ENCODE measurements around the gene APOBEC3A.
"Not testable (repeated sequence)": the region's sequence is repeated elsewhere in the genome, so short reads cannot be mapped to it uniquely, and the experiment has no call there.

The APOBEC3A gene

DNA sequence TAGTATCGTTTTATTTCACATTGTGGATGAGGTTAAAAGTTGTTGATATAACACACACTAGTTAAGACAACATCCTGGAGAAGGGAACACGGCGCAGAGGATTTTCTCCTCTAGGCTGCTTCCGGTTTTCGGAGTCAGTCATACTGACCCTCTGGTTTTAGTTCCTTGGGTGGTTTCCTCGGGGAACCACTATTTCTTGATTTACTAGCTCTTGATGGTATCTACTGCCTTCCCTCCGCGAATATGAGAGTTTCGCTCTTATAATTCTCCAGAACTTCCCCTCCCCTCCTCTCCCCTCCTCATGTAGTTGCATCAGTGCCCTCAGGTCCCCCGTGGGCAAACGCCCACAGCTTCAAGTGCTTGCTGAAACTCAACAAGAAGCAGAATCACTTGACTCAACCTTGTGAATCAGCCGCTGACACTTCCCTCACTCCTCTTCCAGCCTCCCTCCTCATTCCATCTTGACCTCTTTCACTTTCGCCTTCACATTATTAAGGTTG lies 15.9 kb upstream of the APOBEC3A start:
- TF ChIP-seq, protein P1, sequence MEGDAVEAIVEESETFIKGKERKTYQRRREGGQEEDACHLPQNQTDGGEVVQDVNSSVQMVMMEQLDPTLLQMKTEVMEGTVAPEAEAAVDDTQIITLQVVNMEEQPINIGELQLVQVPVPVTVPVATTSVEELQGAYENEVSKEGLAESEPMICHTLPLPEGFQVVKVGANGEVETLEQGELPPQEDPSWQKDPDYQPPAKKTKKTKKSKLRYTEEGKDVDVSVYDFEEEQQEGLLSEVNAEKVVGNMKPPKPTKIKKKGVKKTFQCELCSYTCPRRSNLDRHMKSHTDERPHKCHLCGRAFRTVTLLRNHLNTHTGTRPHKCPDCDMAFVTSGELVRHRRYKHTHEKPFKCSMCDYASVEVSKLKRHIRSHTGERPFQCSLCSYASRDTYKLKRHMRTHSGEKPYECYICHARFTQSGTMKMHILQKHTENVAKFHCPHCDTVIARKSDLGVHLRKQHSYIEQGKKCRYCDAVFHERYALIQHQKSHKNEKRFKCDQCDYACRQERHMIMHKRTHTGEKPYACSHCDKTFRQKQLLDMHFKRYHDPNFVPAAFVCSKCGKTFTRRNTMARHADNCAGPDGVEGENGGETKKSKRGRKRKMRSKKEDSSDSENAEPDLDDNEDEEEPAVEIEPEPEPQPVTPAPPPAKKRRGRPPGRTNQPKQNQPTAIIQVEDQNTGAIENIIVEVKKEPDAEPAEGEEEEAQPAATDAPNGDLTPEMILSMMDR (IDR thresholded peaks at IDR 0.05; ENCODE audit: control insufficient read depth, extremely low read depth, insufficient read depth): no peak
- no peak overlapping the region for H3K4me3 ChIP-seq (ENCODE audit: low read depth, low read length)
- DNase-seq (ENCODE audit: low read depth): no peak

DNA sequence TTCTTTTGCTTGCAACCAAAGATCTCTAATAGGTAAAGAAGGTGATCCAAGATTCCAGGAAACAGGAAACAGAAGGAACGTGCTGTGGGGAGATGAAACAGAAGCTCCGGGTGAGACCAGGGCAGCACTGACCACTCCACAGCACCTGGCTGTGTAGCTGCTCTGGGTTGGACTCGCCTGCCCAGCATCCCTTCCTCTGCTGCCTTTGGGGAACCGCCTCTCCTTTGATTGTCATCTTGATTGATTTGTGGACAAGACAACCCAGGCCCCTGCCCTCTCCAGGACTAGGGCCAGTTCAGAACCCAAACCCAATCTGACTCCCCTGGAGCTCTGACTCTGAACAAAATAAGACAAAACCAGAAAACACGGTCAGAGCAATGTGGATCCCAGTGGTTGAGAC lies 14.7 kb upstream of the APOBEC3A start:
- TF ChIP-seq, protein P1 (IDR thresholded peaks at IDR 0.05; ENCODE audit: control insufficient read depth, extremely low read depth, insufficient read depth): no peak
- no peak for DNase-seq (ENCODE audit: low read depth)
- no peak overlapping the region for H3K4me3 ChIP-seq (ENCODE audit: low read depth, low read length)

DNA sequence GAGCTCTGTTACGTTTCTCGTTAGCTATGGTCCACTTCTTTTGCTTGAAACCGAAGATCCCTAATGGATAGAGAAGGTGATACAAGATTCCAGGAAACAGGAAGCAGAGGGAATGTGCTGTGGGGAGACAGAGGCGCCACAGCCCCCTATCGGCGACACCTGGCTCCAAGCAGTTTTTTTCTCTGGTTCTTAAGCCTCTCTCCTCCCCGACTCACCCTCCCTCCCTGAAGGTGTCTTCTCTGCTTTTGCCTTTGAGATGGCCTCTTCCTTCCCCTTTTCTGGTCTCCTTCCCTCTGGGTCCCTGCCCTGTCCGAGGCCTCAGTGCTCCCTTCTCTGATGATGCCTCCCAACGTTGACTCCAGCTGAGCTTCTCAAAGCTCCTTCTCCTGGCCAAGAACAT lies 14.2 kb upstream of the APOBEC3A start:
- TF ChIP-seq, protein P1 (IDR thresholded peaks at IDR 0.05; ENCODE audit: control insufficient read depth, extremely low read depth, insufficient read depth): no peak
- H3K4me3 ChIP-seq (ENCODE audit: low read depth, low read length): no peak overlapping the region
- DNase-seq (ENCODE audit: low read depth): no peak

DNA sequence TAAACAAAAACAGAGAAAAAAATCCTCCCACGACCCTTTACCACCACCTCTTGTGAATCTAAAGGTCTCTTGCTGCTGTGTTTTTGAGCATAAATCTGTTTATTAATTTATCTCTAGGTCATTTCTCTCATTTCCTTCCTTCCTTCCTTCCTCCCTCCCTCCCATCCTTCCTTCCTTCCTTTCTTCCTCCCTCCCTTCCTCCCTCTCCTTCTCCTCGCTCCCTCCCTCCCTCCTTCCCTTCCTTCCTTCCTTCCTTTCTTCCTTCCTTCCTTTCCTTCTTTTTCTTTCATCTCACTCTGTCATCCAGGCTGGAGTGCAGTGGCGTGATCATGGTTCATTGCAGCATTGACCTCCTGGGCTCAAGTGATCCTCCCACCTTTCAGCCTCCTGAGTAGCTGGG lies 13.5 kb upstream of the APOBEC3A start:
- TF ChIP-seq, protein P1 (IDR thresholded peaks at IDR 0.05; ENCODE audit: control insufficient read depth, extremely low read depth, insufficient read depth): no peak
- H3K4me3 ChIP-seq (ENCODE audit: low read depth, low read length): no peak overlapping the region
- DNase-seq (ENCODE audit: low read depth): no peak

DNA sequence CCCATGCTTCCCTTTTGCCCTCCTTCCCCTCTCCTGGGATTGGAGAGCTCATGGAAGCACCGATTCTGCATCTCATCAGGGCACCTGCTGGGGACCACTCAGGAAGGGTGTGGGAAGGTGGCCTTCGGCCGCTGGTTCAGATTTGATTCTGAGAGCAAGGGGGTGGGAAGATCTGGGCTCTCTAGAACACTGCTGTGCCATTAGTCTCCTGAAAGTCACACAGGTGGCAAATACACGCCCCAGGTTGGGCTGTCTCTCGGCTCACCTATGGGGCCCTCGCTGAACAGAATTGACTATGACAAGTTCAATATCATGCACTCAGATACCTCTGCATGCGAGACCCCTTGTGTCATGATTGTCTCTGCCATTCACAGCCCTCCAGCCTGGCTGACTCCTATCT lies 12.8 kb upstream of the APOBEC3A start:
- no peak overlapping the region for H3K4me3 ChIP-seq (ENCODE audit: low read depth, low read length)
- TF ChIP-seq, protein P1 (IDR thresholded peaks at IDR 0.05; ENCODE audit: control insufficient read depth, extremely low read depth, insufficient read depth): no peak
- DNase-seq (ENCODE audit: low read depth): no peak

DNA sequence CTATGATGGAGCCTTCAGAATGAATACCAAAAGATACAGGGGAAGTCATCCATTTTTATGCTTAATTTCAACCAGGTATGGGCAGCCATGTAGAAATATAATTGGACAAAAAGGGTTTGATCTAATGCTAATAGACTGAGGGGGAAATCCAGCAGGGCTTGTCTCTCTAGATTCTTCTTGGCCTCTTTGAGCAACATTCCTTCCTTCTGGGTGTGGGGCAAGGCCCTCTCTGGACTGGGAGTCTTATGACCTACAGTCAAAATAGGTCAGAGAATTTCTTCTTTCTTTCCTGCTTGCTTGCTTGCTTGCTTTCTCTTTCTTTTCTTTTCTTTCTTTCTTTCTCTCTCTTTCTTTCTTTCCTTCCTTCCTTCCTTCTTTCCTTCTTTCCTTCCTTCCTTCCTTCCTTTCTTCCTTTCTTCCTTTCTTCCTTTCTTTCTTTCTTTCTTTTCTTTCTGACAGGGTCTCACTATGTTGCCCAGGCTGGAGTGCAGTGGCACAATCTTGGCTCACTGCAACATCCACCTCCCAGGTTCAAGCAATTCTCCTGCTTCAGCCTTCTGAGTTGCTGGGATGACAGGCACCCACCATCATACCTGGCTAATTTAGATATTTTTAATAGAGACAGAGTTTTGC lies 11.6 kb upstream of the APOBEC3A start:
- not testable (repeated sequence) for DNase-seq (ENCODE audit: low read depth); H3K4me3 ChIP-seq (ENCODE audit: low read depth, low read length)

DNA sequence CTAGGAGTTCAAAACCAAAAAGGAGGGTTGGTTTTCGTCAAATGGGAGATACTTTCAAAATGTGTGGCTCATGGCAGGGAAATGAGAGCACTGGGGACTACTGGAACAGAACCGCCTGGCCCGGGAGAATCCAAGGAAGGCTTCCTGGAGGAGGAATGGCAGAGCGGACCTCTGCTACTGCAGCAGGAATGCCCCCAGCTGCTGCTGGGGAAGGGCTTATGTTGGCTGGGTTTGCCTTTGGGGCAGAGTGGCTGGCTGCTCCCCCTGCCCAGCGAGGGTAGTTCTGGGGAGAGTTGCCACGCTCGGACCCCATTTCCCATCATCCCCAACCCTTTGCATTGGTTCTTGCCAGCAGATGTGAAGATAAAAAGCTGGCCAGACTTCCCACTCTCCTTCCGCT lies 10.6 kb upstream of the APOBEC3A start:
- no peak for DNase-seq (ENCODE audit: low read depth)
- TF ChIP-seq, protein P1 (IDR thresholded peaks at IDR 0.05; ENCODE audit: control insufficient read depth, extremely low read depth, insufficient read depth): no peak
- H3K4me3 ChIP-seq (ENCODE audit: low read depth, low read length): no peak overlapping the region
